Caco-2 (cell line): ENCODE data around the gene BICRAL. TPM values are rescaled to one million over a fixed set of nuclear protein-coding genes. Genes with fewer than 3 reads are reported as not detected.

Experiments used
- BruUV-seq: library from RNA; stranded (reverse); fragments of 400-500 nt; replicated peaks from 2 replicates; lab custom pipeline; 2021; lab: Mats Ljungman, UMichigan
- CTCF ChIA-PET: fragments of 300-600 bp; sonication (Branson Sonifier 250); formaldehyde crosslinking; loops from one replicate; lab custom pipeline; 2022; ENCODE audit warnings: antibody characterized with exemption; lab: Charles Lee
- POLR2A ChIA-PET: fragments of 300-600 bp; sonication (Branson Sonifier 250); formaldehyde crosslinking; loops from one replicate; lab custom pipeline; 2022; ENCODE audit warnings: antibody characterized with exemption; lab: Charles Lee
- DNase-seq, 2 experiments: peaks; one replicate each; pipeline versions ENCODE4 v3.0.0 to v3.0.0-alpha.2; 2020 to 2022
- H3K27me3 ChIP-seq: replicated peaks from 2 replicates; pipeline ENCODE4 v1.6.0; 2011; ENCODE audit warnings: low read length; ENCODE audit not compliant: control insufficient read depth, insufficient read depth
- H3K36me3 ChIP-seq: 2 replicates; pipeline ENCODE4 v1.5.1; 2011; ENCODE audit warnings: low read length; ENCODE audit not compliant: control insufficient read depth, insufficient read depth
- H3K4me1 ChIP-seq: fragments of 250-450 bp; sonication (Bioruptor Pico); 2 replicates; pipeline ENCODE4 v1.5.1; 2020; ENCODE audit warnings: mild to moderate bottlenecking
- H3K4me3 ChIP-seq: 2 replicates; pipeline ENCODE4 v1.5.1; 2011; ENCODE audit warnings: low read depth, mild to moderate bottlenecking, control low read depth, low read length
- H3K9me3 ChIP-seq: fragments of 250-450 bp; sonication (Bioruptor Pico); 2 replicates; pipeline ENCODE4 v1.5.1; 2020; ENCODE audit warnings: mild to moderate bottlenecking, moderate library complexity
- H3K27ac Mint-ChIP-seq: one replicate; pipeline ENCODE4 v1.8.0; 2022; ENCODE audit warnings: mixed read lengths; ENCODE audit not compliant: unreplicated experiment
- H3K27me3 Mint-ChIP-seq: one replicate; pipeline ENCODE4 v1.8.0; 2022; ENCODE audit warnings: mixed read lengths; ENCODE audit not compliant: insufficient read depth, unreplicated experiment
- H3K36me3 Mint-ChIP-seq: one replicate; pipeline ENCODE4 v1.8.0; 2022; ENCODE audit warnings: mild to moderate bottlenecking, mixed read lengths; ENCODE audit not compliant: insufficient read depth, unreplicated experiment
- H3K4me1 Mint-ChIP-seq: one replicate; pipeline ENCODE4 v1.8.0; 2022; ENCODE audit warnings: low read depth, mixed read lengths; ENCODE audit not compliant: unreplicated experiment
- H3K4me3 Mint-ChIP-seq: one replicate; pipeline ENCODE4 v1.8.0; 2022; ENCODE audit warnings: mild to moderate bottlenecking, moderate library complexity, mixed read lengths; ENCODE audit not compliant: unreplicated experiment
- H3K9me3 Mint-ChIP-seq: one replicate; pipeline ENCODE4 v1.8.0; 2022; ENCODE audit warnings: mixed read lengths; ENCODE audit not compliant: unreplicated experiment
- intact Hi-C: fragments of 100-400 bp; cut with micrococcal nuclease; formaldehyde crosslinking; loops from one replicate; pipeline ENCODE4 v1.10.0; 2022; ENCODE audit not compliant: unreplicated experiment
- total RNA-seq: library from RNA; stranded (reverse); gene quantifications from 2 replicates; pipeline ENCODE4 v1.2.3, GENCODE V29; 2022
- TF ChIP-seq, protein P1 (sequence below), 2 experiments: fragments of 200-600 bp in 1 of 2; IDR thresholded peaks; 1 replicate in 1 of 2; 2 replicates in 1 of 2; pipeline versions ENCODE4 v1.5.1 to v1.8.0; 2011 to 2022; ENCODE audit warnings: antibody characterized with exemption in 1 of 2, control low read depth in 1 of 2, inconsistent platforms in 1 of 2, low read depth in 1 of 2, low read length in 1 of 2, mild to moderate bottlenecking in 1 of 2, moderate library complexity in 1 of 2; ENCODE audit not compliant: insufficient read depth in 1 of 2, severe bottlenecking in 1 of 2, unreplicated experiment in 1 of 2

The BICRAL gene
- total RNA-seq, 1 experiment from 2014 or later = 5.3 TPM

- Histone ChIP-seq H3K27me3 (no peaks in the 10 kb centered on the region), H3K36me3 (no peaks in the 10 kb centered on the region), H3K4me3 (no peak overlapping the region), H3K9me3 (no peaks in the 10 kb centered on the region), H3K4me1 (no peaks in the 10 kb centered on the region)
- BruUV-seq = no TSS peak
- no peaks in the 10 kb centered on the region for H3K27me3 Mint-ChIP-seq
- no peak overlapping the region for H3K27ac Mint-ChIP-seq
- DNase-seq = no peak
- no peak overlapping the region for H3K4me3 Mint-ChIP-seq
- no peaks in the 10 kb centered on the region for H3K4me1 Mint-ChIP-seq
- intact Hi-C loops = no loop called here
- no peaks in the 10 kb centered on the region for H3K36me3 Mint-ChIP-seq
- POLR2A ChIA-PET = no interaction called here
- CTCF ChIA-PET = no interaction called here
- H3K9me3 Mint-ChIP-seq = no peaks in the 10 kb centered on the region
- TF ChIP-seq, protein P1, sequence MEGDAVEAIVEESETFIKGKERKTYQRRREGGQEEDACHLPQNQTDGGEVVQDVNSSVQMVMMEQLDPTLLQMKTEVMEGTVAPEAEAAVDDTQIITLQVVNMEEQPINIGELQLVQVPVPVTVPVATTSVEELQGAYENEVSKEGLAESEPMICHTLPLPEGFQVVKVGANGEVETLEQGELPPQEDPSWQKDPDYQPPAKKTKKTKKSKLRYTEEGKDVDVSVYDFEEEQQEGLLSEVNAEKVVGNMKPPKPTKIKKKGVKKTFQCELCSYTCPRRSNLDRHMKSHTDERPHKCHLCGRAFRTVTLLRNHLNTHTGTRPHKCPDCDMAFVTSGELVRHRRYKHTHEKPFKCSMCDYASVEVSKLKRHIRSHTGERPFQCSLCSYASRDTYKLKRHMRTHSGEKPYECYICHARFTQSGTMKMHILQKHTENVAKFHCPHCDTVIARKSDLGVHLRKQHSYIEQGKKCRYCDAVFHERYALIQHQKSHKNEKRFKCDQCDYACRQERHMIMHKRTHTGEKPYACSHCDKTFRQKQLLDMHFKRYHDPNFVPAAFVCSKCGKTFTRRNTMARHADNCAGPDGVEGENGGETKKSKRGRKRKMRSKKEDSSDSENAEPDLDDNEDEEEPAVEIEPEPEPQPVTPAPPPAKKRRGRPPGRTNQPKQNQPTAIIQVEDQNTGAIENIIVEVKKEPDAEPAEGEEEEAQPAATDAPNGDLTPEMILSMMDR (IDR thresholded peaks at IDR 0.05; ENCODE audit: insufficient read depth in 1 of 2, low read depth in 1 of 2, low read length in 1 of 2, severe bottlenecking in 1 of 2, unreplicated experiment in 1 of 2) = no peak
These were observed 40.0 kb downstream of the BICRAL start for GRCh38 chr6:42821846-42822245.

GRCh38 chr6:42829561-42830092 is 47.8 kb downstream of the BICRAL start:
- Histone ChIP-seq H3K9me3 (no peaks in the 10 kb centered on the region), H3K4me3 (no peak overlapping the region), H3K4me1 (no peaks in the 10 kb centered on the region), H3K36me3 (no peaks in the 10 kb centered on the region), H3K27me3 (no peaks in the 10 kb centered on the region)
- no peak for DNase-seq
- no peak overlapping the region for H3K4me3 Mint-ChIP-seq
- POLR2A ChIA-PET = no interaction called here
- intact Hi-C loops = no loop called here
- no TSS peak for BruUV-seq
- CTCF ChIA-PET = no interaction called here
- H3K27ac Mint-ChIP-seq = no peak overlapping the region
- TF ChIP-seq, protein P1 (IDR thresholded peaks at IDR 0.05; ENCODE audit: insufficient read depth in 1 of 2, low read depth in 1 of 2, low read length in 1 of 2, severe bottlenecking in 1 of 2, unreplicated experiment in 1 of 2) = no peak
- H3K9me3 Mint-ChIP-seq = no peaks in the 10 kb centered on the region
- no peaks in the 10 kb centered on the region for H3K36me3 Mint-ChIP-seq
- H3K27me3 Mint-ChIP-seq = no peaks in the 10 kb centered on the region
- no peaks in the 10 kb centered on the region for H3K4me1 Mint-ChIP-seq

GRCh38 chr6:42831237-42831636 is 49.4 kb downstream of the BICRAL start:
- intact Hi-C loops = no loop called here
- no peak overlapping the region for H3K4me3 Mint-ChIP-seq
- no peaks in the 10 kb centered on the region for H3K9me3 Mint-ChIP-seq
- H3K4me1 ChIP-seq = no peaks in the 10 kb centered on the region
- ChIA-PET CTCF (interaction anchor here (0.5 kb wide), 1 partner anchor 98 kb away, joined by 5 read pairs; the partner anchor contains the start of gene CNPY3), POLR2A (no interaction called here)
- no peak overlapping the region for H3K27ac Mint-ChIP-seq
- no peaks in the 10 kb centered on the region for H3K27me3 Mint-ChIP-seq
- TF ChIP-seq, protein P1 (IDR thresholded peaks at IDR 0.05; ENCODE audit: insufficient read depth in 1 of 2, low read depth in 1 of 2, low read length in 1 of 2, severe bottlenecking in 1 of 2, unreplicated experiment in 1 of 2) = no peak
- no peaks in the 10 kb centered on the region for H3K27me3 ChIP-seq
- H3K4me3 ChIP-seq = no peak overlapping the region
- H3K36me3 Mint-ChIP-seq = no peaks in the 10 kb centered on the region
- no TSS peak for BruUV-seq
- no peak for DNase-seq
- H3K9me3 ChIP-seq = no peaks in the 10 kb centered on the region
- H3K36me3 ChIP-seq = no peaks in the 10 kb centered on the region
- H3K4me1 Mint-ChIP-seq = no peaks in the 10 kb centered on the region
